Head of caudate nucleus (tissue), 42 donors: ENCODE measurements around the gene CHI3L2.

Experiments used
- DNase-seq, 42 donors: peaks; one replicate each; pipeline versions ENCODE4 v3.0.0 to v3.0.0-alpha.2; 2020 to 2021; ENCODE audit warnings: mixed read lengths in 7 of 42
- intact Hi-C: fragments of 100-400 bp; cut with DNase I; formaldehyde crosslinking; loops from one replicate; pipeline ENCODE4 v1.15.0; 2022

The CHI3L2 gene

GRCh38 chr1:111279144-111279543 lies 51.6 kb downstream of the CHI3L2 start:
- intact Hi-C loops = no loop called here
- no peak for DNase-seq

- intact Hi-C loops = no loop called here
Observed at GRCh38 chr1:111280267-111280666, 52.8 kb downstream of the CHI3L2 start.

GRCh38 chr1:111281411-111281810 lies 53.9 kb downstream of the CHI3L2 start:
- DNase-seq = no peak
- intact Hi-C loops = no loop called here

More at GRCh38 chr1:111280267-111280666, 52.8 kb downstream of the CHI3L2 start:
- no peak for DNase-seq

GRCh38 chr1:111283838-111284237 lies 56.3 kb downstream of the CHI3L2 start:
- intact Hi-C loops = no loop called here
- DNase-seq = no peak

- DNase-seq = no peak
- intact Hi-C loops = no loop called here
Observed at GRCh38 chr1:111285879-111286278, 58.4 kb downstream of the CHI3L2 start.

- intact Hi-C loops = no loop called here
- DNase-seq = no peak
Observed at GRCh38 chr1:111286912-111287311, 59.4 kb downstream of the CHI3L2 start.

- no peak for DNase-seq
- intact Hi-C loops = no loop called here
Observed at GRCh38 chr1:111289371-111289770, 61.9 kb downstream of the CHI3L2 start.

GRCh38 chr1:111290104-111290503 lies 62.6 kb downstream of the CHI3L2 start:
- intact Hi-C loops = no loop called here
- no peak for DNase-seq

GRCh38 chr1:111290630-111291029 lies 63.1 kb downstream of the CHI3L2 start, which contains the start of gene CHIA:
Gene CHIA (plus strand): TSS chr1:111290851. CDS start chr1:111310468, 19,617 bp downstream.
- no peak for DNase-seq
- intact Hi-C loops = no loop called here
